ENCODE measurements around the gene EHMT1.

The EHMT1 gene

GRCh38 chr9:137787381-137787780, 168.6 kb downstream of the EHMT1 start:
- H3K4me1 ChIP-seq (ENCODE audit: insufficient read depth, low read length, severe bottlenecking), result no peaks in the 10 kb centered on the region
- no peaks in the 10 kb centered on the region for H3K79me2 ChIP-seq (ENCODE audit: insufficient read depth, low read length)
- H3K4me2 ChIP-seq (ENCODE audit: low read length), result no peak overlapping the region
- no peak overlapping the region for H3K9ac ChIP-seq (ENCODE audit: low read length)
- no peaks in the 10 kb centered on the region for H3F3A ChIP-seq (ENCODE audit: insufficient read depth, low read length)
- H4K20me1 ChIP-seq (ENCODE audit: insufficient read depth, low read length), result no peaks in the 10 kb centered on the region
- H2AFZ ChIP-seq (ENCODE audit: low read length), result no peak overlapping the region
- no peak for TF ChIP-seq CTCF (IDR thresholded peaks at IDR 0.05; ENCODE audit: low read length)
- TF ChIP-seq EZH2 (IDR thresholded peaks at IDR 0.05; ENCODE audit: borderline replicate concordance, low read length), result no peak
- no peaks in the 10 kb centered on the region for H3K27me3 ChIP-seq (ENCODE audit: insufficient read depth, low read length)
- H3K4me3 ChIP-seq (ENCODE audit: low read depth, low read length, poor library complexity, severe bottlenecking), result no peak overlapping the region
- no peaks in the 10 kb centered on the region for H3K9me2 ChIP-seq (ENCODE audit: low read depth, low read length)
- H3K36me3 ChIP-seq (ENCODE audit: insufficient read depth, low read length), result peaks cover 99% of the 10 kb centered on the region
- no peaks in the 10 kb centered on the region for H3K9me3 ChIP-seq (ENCODE audit: low read length)
- H3K27ac ChIP-seq (ENCODE audit: low read depth, low read length, poor library complexity, severe bottlenecking), result no peak overlapping the region

GRCh38 chr9:137787786-137788505, 169.1 kb downstream of the EHMT1 start:
- peaks cover 99% of the 10 kb centered on the region for H3K36me3 ChIP-seq (ENCODE audit: insufficient read depth, low read length)

GRCh38 chr9:137788561-137789294, 169.9 kb downstream of the EHMT1 start:
- Histone ChIP-seq H3K9me3 (ENCODE audit: low read length) (no peaks in the 10 kb centered on the region), H2AFZ (ENCODE audit: low read length) (no peak overlapping the region), H3K9ac (ENCODE audit: low read length) (no peak overlapping the region), H3K4me2 (ENCODE audit: low read length) (no peak overlapping the region), H3K9me2 (ENCODE audit: low read depth, low read length) (no peaks in the 10 kb centered on the region), H3K4me3 (ENCODE audit: low read depth, low read length, poor library complexity, severe bottlenecking) (no peak overlapping the region), H3K27ac (ENCODE audit: low read depth, low read length, poor library complexity, severe bottlenecking) (no peak overlapping the region), H4K20me1 (ENCODE audit: insufficient read depth, low read length) (no peaks in the 10 kb centered on the region), H3K79me2 (ENCODE audit: insufficient read depth, low read length) (no peaks in the 10 kb centered on the region), H3K36me3 (ENCODE audit: insufficient read depth, low read length) (peaks cover 99% of the 10 kb centered on the region), H3F3A (ENCODE audit: insufficient read depth, low read length) (no peaks in the 10 kb centered on the region), H3K27me3 (ENCODE audit: insufficient read depth, low read length) (no peaks in the 10 kb centered on the region), H3K4me1 (ENCODE audit: insufficient read depth, low read length, severe bottlenecking) (no peaks in the 10 kb centered on the region)
- no peak for TF ChIP-seq EZH2 (IDR thresholded peaks at IDR 0.05; ENCODE audit: borderline replicate concordance, low read length)
- TF ChIP-seq CTCF (IDR thresholded peaks at IDR 0.05; ENCODE audit: low read length), result no peak

More at GRCh38 chr9:137787786-137788505, 169.1 kb downstream of the EHMT1 start:
- Histone ChIP-seq H3F3A (ENCODE audit: insufficient read depth, low read length) (no peaks in the 10 kb centered on the region), H3K4me3 (ENCODE audit: low read depth, low read length, poor library complexity, severe bottlenecking) (no peak overlapping the region), H3K27me3 (ENCODE audit: insufficient read depth, low read length) (no peaks in the 10 kb centered on the region), H3K4me2 (ENCODE audit: low read length) (no peak overlapping the region), H3K27ac (ENCODE audit: low read depth, low read length, poor library complexity, severe bottlenecking) (no peak overlapping the region), H3K4me1 (ENCODE audit: insufficient read depth, low read length, severe bottlenecking) (no peaks in the 10 kb centered on the region), H3K9me2 (ENCODE audit: low read depth, low read length) (no peaks in the 10 kb centered on the region), H4K20me1 (ENCODE audit: insufficient read depth, low read length) (no peaks in the 10 kb centered on the region), H3K9me3 (ENCODE audit: low read length) (no peaks in the 10 kb centered on the region), H3K9ac (ENCODE audit: low read length) (no peak overlapping the region), H3K79me2 (ENCODE audit: insufficient read depth, low read length) (no peaks in the 10 kb centered on the region), H2AFZ (ENCODE audit: low read length) (no peak overlapping the region)
- TF ChIP-seq CTCF (IDR thresholded peaks at IDR 0.05; ENCODE audit: low read length) (no peak), EZH2 (IDR thresholded peaks at IDR 0.05; ENCODE audit: borderline replicate concordance, low read length) (no peak)

Measured in OCI-LY1 (cell line).